ENCODE measurements around the gene NAA16.

GRCh38 chr13:41408121-41408520 lies 97.1 kb downstream of the NAA16 start:
- TF ChIP-seq, protein P1, sequence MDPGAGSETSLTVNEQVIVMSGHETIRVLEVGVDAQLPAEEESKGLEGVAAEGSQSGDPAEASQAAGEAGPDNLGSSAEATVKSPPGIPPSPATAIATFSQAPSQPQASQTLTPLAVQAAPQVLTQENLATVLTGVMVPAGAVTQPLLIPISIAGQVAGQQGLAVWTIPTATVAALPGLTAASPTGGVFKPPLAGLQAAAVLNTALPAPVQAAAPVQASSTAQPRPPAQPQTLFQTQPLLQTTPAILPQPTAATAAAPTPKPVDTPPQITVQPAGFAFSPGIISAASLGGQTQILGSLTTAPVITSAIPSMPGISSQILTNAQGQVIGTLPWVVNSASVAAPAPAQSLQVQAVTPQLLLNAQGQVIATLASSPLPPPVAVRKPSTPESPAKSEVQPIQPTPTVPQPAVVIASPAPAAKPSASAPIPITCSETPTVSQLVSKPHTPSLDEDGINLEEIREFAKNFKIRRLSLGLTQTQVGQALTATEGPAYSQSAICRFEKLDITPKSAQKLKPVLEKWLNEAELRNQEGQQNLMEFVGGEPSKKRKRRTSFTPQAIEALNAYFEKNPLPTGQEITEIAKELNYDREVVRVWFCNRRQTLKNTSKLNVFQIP (CRISPR knock-in tag; IDR thresholded peaks at IDR 0.05; ENCODE audit: borderline replicate concordance, low read depth), result no peak
- TF ChIP-seq SNAI2 (CRISPR knock-in tag; IDR thresholded peaks at IDR 0.05) (no peak), ZFP3 (CRISPR knock-in tag; IDR thresholded peaks at IDR 0.05) (no peak), ZFP30 (CRISPR knock-in tag; IDR thresholded peaks at IDR 0.05) (no peak), ZNF8 (CRISPR knock-in tag; IDR thresholded peaks at IDR 0.05) (no peak), TSHZ2 (CRISPR knock-in tag; IDR thresholded peaks at IDR 0.05) (no peak), GLIS3 (CRISPR knock-in tag; IDR thresholded peaks at IDR 0.05) (no peak), ARNTL (CRISPR knock-in tag; IDR thresholded peaks at IDR 0.05; ENCODE audit: borderline replicate concordance, low read depth) (no peak), ZNF70 (CRISPR knock-in tag; IDR thresholded peaks at IDR 0.05) (no peak), CSRNP3 (CRISPR knock-in tag; IDR thresholded peaks at IDR 0.05) (no peak)
- TF ChIP-seq, protein P2, sequence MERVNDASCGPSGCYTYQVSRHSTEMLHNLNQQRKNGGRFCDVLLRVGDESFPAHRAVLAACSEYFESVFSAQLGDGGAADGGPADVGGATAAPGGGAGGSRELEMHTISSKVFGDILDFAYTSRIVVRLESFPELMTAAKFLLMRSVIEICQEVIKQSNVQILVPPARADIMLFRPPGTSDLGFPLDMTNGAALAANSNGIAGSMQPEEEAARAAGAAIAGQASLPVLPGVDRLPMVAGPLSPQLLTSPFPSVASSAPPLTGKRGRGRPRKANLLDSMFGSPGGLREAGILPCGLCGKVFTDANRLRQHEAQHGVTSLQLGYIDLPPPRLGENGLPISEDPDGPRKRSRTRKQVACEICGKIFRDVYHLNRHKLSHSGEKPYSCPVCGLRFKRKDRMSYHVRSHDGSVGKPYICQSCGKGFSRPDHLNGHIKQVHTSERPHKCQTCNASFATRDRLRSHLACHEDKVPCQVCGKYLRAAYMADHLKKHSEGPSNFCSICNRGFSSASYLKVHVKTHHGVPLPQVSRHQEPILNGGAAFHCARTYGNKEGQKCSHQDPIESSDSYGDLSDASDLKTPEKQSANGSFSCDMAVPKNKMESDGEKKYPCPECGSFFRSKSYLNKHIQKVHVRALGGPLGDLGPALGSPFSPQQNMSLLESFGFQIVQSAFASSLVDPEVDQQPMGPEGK (CRISPR knock-in tag; IDR thresholded peaks at IDR 0.05; ENCODE audit: borderline replicate concordance), result no peak
- TF ChIP-seq, protein P3, sequence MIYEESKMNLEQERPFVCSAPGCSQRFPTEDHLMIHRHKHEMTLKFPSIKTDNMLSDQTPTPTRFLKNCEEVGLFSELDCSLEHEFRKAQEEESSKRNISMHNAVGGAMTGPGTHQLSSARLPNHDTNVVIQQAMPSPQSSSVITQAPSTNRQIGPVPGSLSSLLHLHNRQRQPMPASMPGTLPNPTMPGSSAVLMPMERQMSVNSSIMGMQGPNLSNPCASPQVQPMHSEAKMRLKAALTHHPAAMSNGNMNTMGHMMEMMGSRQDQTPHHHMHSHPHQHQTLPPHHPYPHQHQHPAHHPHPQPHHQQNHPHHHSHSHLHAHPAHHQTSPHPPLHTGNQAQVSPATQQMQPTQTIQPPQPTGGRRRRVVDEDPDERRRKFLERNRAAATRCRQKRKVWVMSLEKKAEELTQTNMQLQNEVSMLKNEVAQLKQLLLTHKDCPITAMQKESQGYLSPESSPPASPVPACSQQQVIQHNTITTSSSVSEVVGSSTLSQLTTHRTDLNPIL (CRISPR knock-in tag; IDR thresholded peaks at IDR 0.05; ENCODE audit: low read depth), result no peak
